A673 (cell line): ENCODE results near the gene COL5A2. TPM values are rescaled to one million over a fixed set of nuclear protein-coding genes. Genes with fewer than 3 reads are reported as not detected.

Experiments
- BruUV-seq: library from RNA; stranded (reverse); fragments of 400-500 nt; replicated peaks from 2 replicates; lab custom pipeline; 2021; lab: Mats Ljungman, UMichigan
- CTCF ChIA-PET: fragments of 300-600 bp; sonication (Branson Sonifier 250); formaldehyde crosslinking; loops from one replicate; lab custom pipeline; 2022; ENCODE audit warnings: antibody characterized with exemption; lab: Charles Lee
- POLR2A ChIA-PET: fragments of 300-600 bp; sonication (Branson Sonifier 250); formaldehyde crosslinking; loops from one replicate; lab custom pipeline; 2022; ENCODE audit warnings: antibody characterized with exemption; ENCODE audit not compliant: low non-redundant PET; lab: Charles Lee
- DNase-seq: peaks from one replicate; pipeline ENCODE4 v3.0.0-alpha.2; 2015; ENCODE audit warnings: low spot score
- H3K27ac ChIP-seq: fragments of 200-600 bp; sonication (generic); 2 replicates; pipeline ENCODE4 v1.5.1; 2016; ENCODE audit warnings: mixed run types, low read depth, mild to moderate bottlenecking, mixed read lengths, antibody characterized with exemption, low read length; ENCODE audit not compliant: poor library complexity, severe bottlenecking
- H3K27me3 ChIP-seq: fragments of 200-600 bp; sonication (generic); replicated peaks from 2 replicates; pipeline ENCODE4 v1.6.1; 2017; ENCODE audit warnings: mixed run types, low read depth, mild to moderate bottlenecking, mixed read lengths, antibody characterized with exemption, low read length; ENCODE audit not compliant: insufficient read depth, poor library complexity
- H3K36me3 ChIP-seq: fragments of 200-600 bp; sonication (generic); 2 replicates; pipeline ENCODE4 v1.6.1; 2016; ENCODE audit warnings: mixed run types, mild to moderate bottlenecking, mixed read lengths, antibody characterized with exemption, low read length; ENCODE audit not compliant: insufficient read depth, poor library complexity, severe bottlenecking
- H3K4me1 ChIP-seq: fragments of 200-600 bp; sonication (generic); 2 replicates; pipeline ENCODE4 v1.6.1; 2017; ENCODE audit warnings: mixed run types, mild to moderate bottlenecking, mixed read lengths, antibody characterized with exemption, low read length; ENCODE audit not compliant: insufficient read depth, poor library complexity, severe bottlenecking
- H3K4me3 ChIP-seq: fragments of 200-600 bp; sonication (generic); 2 replicates; pipeline ENCODE4 v1.5.1; 2016; ENCODE audit warnings: low read depth, mixed run types, mild to moderate bottlenecking, mixed read lengths, low read length; ENCODE audit not compliant: poor library complexity, severe bottlenecking
- H3K9me3 ChIP-seq: fragments of 200-600 bp; sonication (generic); 2 replicates; pipeline ENCODE4 v1.6.1; 2016; ENCODE audit warnings: mixed run types, low read depth, mild to moderate bottlenecking, mixed read lengths, antibody characterized with exemption, low read length; ENCODE audit not compliant: poor library complexity, severe bottlenecking
- EZH2 ChIP-seq: fragments of 200-600 bp; sonication (generic); IDR thresholded peaks from 2 replicates; pipeline ENCODE4 v1.6.1; 2017; ENCODE audit warnings: borderline replicate concordance, low read depth, mild to moderate bottlenecking, mixed read lengths, antibody characterized with exemption, low read length; ENCODE audit not compliant: poor library complexity, severe bottlenecking
- intact Hi-C: fragments of 100-400 bp; cut with micrococcal nuclease; formaldehyde crosslinking; loops from one replicate; pipeline ENCODE4 v1.10.0; 2022; ENCODE audit not compliant: unreplicated experiment
- total RNA-seq: library from RNA; stranded (reverse); gene quantifications from 2 replicates; pipeline ENCODE4 v1.2.3, GENCODE V29; 2021
- TF ChIP-seq, protein P1 (sequence below): fragments of 300-800, 200-600 bp; sonication (generic); conservative IDR thresholded peaks from 2 replicates; pipeline ENCODE4 v1.5.1; 2017; ENCODE audit warnings: low read depth, mild to moderate bottlenecking, antibody characterized with exemption, low read length, moderate library complexity, mixed read lengths

Gene COL5A2
- total RNA-seq, 1 experiment from 2014 or later = 92.2 TPM

DNA sequence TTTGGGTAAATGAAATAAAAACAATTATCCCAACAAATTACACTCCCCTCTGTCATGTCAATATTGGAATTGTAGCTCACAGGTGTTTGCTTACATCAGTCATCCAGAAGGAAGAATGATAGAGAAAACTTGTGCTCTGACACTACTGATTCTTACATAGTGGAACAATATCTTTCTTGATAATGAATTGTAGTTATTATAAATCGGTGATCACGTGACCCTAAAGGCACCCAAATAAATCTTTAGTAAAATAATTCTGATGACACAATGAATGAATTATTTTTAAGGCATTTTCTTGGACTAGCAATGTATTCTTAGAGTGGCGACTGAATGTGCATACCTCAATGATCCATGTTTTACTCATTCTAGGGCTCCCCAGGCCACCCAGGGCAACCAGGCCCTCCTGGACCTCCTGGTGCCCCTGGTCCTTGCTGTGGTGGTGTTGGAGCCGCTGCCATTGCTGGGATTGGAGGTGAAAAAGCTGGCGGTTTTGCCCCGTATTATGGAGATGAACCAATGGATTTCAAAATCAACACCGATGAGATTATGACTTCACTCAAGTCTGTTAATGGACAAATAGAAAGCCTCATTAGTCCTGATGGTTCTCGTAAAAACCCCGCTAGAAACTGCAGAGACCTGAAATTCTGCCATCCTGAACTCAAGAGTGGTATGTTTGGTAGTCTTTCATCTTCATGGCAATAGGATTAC lies 170.9 kb downstream of the COL5A2 start:
- POLR2A ChIA-PET = no interaction called here

DNA sequence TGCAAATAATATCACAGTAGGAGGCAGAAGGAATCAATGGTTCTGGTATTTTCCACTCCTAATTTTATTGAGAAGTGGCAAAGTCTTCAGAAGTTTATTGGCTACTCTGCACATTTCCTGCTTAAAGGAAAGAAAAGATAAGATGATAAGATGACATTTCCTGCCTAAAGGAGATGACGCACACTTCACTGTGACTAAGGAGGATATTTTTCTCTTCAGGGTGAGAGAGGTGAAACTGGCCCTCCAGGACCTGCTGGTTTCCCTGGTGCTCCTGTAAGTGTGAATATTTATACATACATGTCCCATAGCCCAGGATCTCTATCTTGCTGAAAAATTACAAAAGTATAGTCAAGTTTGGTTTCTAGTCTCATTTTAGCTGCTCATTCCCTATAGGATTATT lies 177.5 kb downstream of the COL5A2 start:
- Histone ChIP-seq H3K27me3 (no peaks in the 10 kb centered on the region), H3K9me3 (no peaks in the 10 kb centered on the region), H3K27ac (peak overlapping the region; percentile 55), H3K36me3 (no peaks in the 10 kb centered on the region), H3K4me3 (no peak overlapping the region), H3K4me1 (peaks cover 26% of the 10 kb centered on the region)
- BruUV-seq = no TSS peak
- CTCF ChIA-PET = no interaction called here
- POLR2A ChIA-PET = interaction anchor here (0.6 kb wide), 1 partner anchor 612 kb away, joined by 3 read pairs; no protein-coding TSS in a partner anchor
- peak; percentile 89 for DNase-seq
- TF ChIP-seq, protein P1, sequence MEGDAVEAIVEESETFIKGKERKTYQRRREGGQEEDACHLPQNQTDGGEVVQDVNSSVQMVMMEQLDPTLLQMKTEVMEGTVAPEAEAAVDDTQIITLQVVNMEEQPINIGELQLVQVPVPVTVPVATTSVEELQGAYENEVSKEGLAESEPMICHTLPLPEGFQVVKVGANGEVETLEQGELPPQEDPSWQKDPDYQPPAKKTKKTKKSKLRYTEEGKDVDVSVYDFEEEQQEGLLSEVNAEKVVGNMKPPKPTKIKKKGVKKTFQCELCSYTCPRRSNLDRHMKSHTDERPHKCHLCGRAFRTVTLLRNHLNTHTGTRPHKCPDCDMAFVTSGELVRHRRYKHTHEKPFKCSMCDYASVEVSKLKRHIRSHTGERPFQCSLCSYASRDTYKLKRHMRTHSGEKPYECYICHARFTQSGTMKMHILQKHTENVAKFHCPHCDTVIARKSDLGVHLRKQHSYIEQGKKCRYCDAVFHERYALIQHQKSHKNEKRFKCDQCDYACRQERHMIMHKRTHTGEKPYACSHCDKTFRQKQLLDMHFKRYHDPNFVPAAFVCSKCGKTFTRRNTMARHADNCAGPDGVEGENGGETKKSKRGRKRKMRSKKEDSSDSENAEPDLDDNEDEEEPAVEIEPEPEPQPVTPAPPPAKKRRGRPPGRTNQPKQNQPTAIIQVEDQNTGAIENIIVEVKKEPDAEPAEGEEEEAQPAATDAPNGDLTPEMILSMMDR = no peak
- TF ChIP-seq EZH2 = no peak
- intact Hi-C loops = loop anchor here (5.0 kb wide), 1 partner anchor 425 kb away; no protein-coding TSS in a partner anchor

More for the DNA sequence above, 170.9 kb downstream of the COL5A2 start:
- Histone ChIP-seq H3K4me3 (no peak overlapping the region), H3K36me3 (no peaks in the 10 kb centered on the region), H3K27ac (no peak overlapping the region), H3K27me3 (no peaks in the 10 kb centered on the region), H3K9me3 (no peaks in the 10 kb centered on the region), H3K4me1 (no peaks in the 10 kb centered on the region)
- DNase-seq = no peak
- no TSS peak for BruUV-seq
- CTCF ChIA-PET = no interaction called here
- TF ChIP-seq, protein P1 = no peak
- TF ChIP-seq EZH2 = no peak
- intact Hi-C loops = no loop called here

DNA sequence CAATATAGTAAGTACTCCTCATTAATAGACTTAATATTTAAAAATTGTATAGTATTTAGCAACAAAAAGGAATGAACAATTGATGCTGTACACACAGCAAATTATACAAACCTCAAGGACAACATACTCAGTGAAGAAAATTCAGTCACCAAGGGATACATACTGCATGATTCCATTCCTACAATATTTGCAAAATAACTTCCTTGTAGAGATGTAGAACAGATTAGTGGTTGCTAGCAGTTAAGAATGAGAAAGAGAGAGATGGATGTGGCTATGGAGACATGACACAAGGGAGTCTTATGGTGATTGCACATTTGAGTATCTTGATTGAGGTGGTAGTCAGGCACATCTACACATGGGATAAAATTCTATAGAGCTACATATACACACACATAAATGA lies 179.3 kb downstream of the COL5A2 start:
- Histone ChIP-seq H3K4me3 (no peak overlapping the region), H3K9me3 (no peaks in the 10 kb centered on the region), H3K27me3 (no peaks in the 10 kb centered on the region), H3K4me1 (peaks cover 26% of the 10 kb centered on the region), H3K36me3 (no peaks in the 10 kb centered on the region), H3K27ac (no peak overlapping the region)
- ChIA-PET POLR2A (no interaction called here), CTCF (no interaction called here)
- DNase-seq = no peak
- BruUV-seq = no TSS peak
- TF ChIP-seq, protein P1 = no peak
- no peak for TF ChIP-seq EZH2
- intact Hi-C loops = loop anchor here (5.0 kb wide), 1 partner anchor 427 kb away; no protein-coding TSS in a partner anchor
